ENCODE measurements around the gene MAOB.

Gene MAOB

GRCh38 chrX:43835559-43835958 lies 46.7 kb downstream of the MAOB start:
- no peaks in the 10 kb centered on the region for H3K27me3 ChIP-seq
- TF ChIP-seq Cebpa-rat (IDR thresholded peaks at IDR 0.05), result no peak
- H4K20me1 ChIP-seq, result no peaks in the 10 kb centered on the region

GRCh38 chrX:43827791-43828190 lies 54.5 kb downstream of the MAOB start:
- H3K4me2 ChIP-seq, result no peak overlapping the region
- no peaks in the 10 kb centered on the region for H3K36me3 ChIP-seq
- no peak overlapping the region for H3K27ac ChIP-seq
- H3K4me3 ChIP-seq, result no peak overlapping the region
- no peaks in the 10 kb centered on the region for H3K27me3 ChIP-seq
- no peaks in the 10 kb centered on the region for H4K20me1 ChIP-seq
- H3K9ac ChIP-seq, result no peak overlapping the region
- no peaks in the 10 kb centered on the region for H3K4me1 ChIP-seq
- no peak for TF ChIP-seq Cebpa-rat (IDR thresholded peaks at IDR 0.05)
- no peaks in the 10 kb centered on the region for H3K9me3 ChIP-seq

More at GRCh38 chrX:43835559-43835958, 46.7 kb downstream of the MAOB start:
- no peaks in the 10 kb centered on the region for H3K36me3 ChIP-seq
- no peak overlapping the region for H3K9ac ChIP-seq
- no peaks in the 10 kb centered on the region for H3K9me3 ChIP-seq
- H3K4me2 ChIP-seq, result no peak overlapping the region
- H3K4me1 ChIP-seq, result peaks cover 11% of the 10 kb centered on the region; the same call in 1 of the 2 replicates
- H3K27ac ChIP-seq, result no peak overlapping the region
- no peak overlapping the region for H3K4me3 ChIP-seq

GRCh38 chrX:43822014-43822413 lies 60.2 kb downstream of the MAOB start:
- Histone ChIP-seq H3K27me3 (no peaks in the 10 kb centered on the region), H3K4me2 (no peak overlapping the region)
- no peak for TF ChIP-seq Cebpa-rat (IDR thresholded peaks at IDR 0.05)

GRCh38 chrX:43817444-43817843 lies 64.8 kb downstream of the MAOB start:
- Histone ChIP-seq H3K9ac (no peak overlapping the region), H3K4me1 (peaks cover 10% of the 10 kb centered on the region), H3K9me3 (no peaks in the 10 kb centered on the region), H3K4me3 (no peak overlapping the region), H3K36me3 (no peaks in the 10 kb centered on the region), H3K27me3 (no peaks in the 10 kb centered on the region), H3K27ac (no peak overlapping the region), H3K4me2 (no peak overlapping the region), H4K20me1 (no peaks in the 10 kb centered on the region)
- TF ChIP-seq Cebpa-rat (IDR thresholded peaks at IDR 0.05), result no peak

More at GRCh38 chrX:43822014-43822413, 60.2 kb downstream of the MAOB start:
- no peak overlapping the region for H3K9ac ChIP-seq
- H3K27ac ChIP-seq, result no peak overlapping the region
- H3K4me3 ChIP-seq, result no peak overlapping the region
- no peaks in the 10 kb centered on the region for H4K20me1 ChIP-seq
- no peaks in the 10 kb centered on the region for H3K4me1 ChIP-seq
- H3K9me3 ChIP-seq, result no peaks in the 10 kb centered on the region
- H3K36me3 ChIP-seq, result no peaks in the 10 kb centered on the region

- H3K9me3 ChIP-seq, result no peaks in the 10 kb centered on the region
- TF ChIP-seq Cebpa-rat (IDR thresholded peaks at IDR 0.05), result no peak
- H3K4me1 ChIP-seq, result peaks cover 10% of the 10 kb centered on the region
- no peak overlapping the region for H3K4me3 ChIP-seq
- no peaks in the 10 kb centered on the region for H3K27me3 ChIP-seq
- no peak overlapping the region for H3K27ac ChIP-seq
- no peaks in the 10 kb centered on the region for H4K20me1 ChIP-seq
- H3K36me3 ChIP-seq, result no peaks in the 10 kb centered on the region
- H3K9ac ChIP-seq, result no peak overlapping the region
- no peak overlapping the region for H3K4me2 ChIP-seq
These were observed 67.0 kb downstream of the MAOB start for GRCh38 chrX:43815209-43815608.

GRCh38 chrX:43813898-43814297 lies 68.4 kb downstream of the MAOB start:
- Histone ChIP-seq H3K4me2 (peak overlapping the region; percentile 41), H3K27me3 (no peaks in the 10 kb centered on the region)

GRCh38 chrX:43813319-43813718 lies 68.9 kb downstream of the MAOB start:
- Histone ChIP-seq H3K9ac (no peak overlapping the region), H3K9me3 (no peaks in the 10 kb centered on the region), H3K36me3 (no peaks in the 10 kb centered on the region), H3K4me3 (no peak overlapping the region), H3K27ac (no peak overlapping the region), H3K27me3 (no peaks in the 10 kb centered on the region), H3K4me2 (no peak overlapping the region; the same call in 1 of the 2 replicates), H3K4me1 (peaks cover 15% of the 10 kb centered on the region), H4K20me1 (no peaks in the 10 kb centered on the region)
- no peak for TF ChIP-seq Cebpa-rat (IDR thresholded peaks at IDR 0.05)

More at GRCh38 chrX:43813898-43814297, 68.4 kb downstream of the MAOB start:
- no peak for TF ChIP-seq Cebpa-rat (IDR thresholded peaks at IDR 0.05)
- H4K20me1 ChIP-seq, result no peaks in the 10 kb centered on the region
- no peaks in the 10 kb centered on the region for H3K36me3 ChIP-seq
- no peaks in the 10 kb centered on the region for H3K9me3 ChIP-seq
- H3K27ac ChIP-seq, result no peak overlapping the region
- H3K4me1 ChIP-seq, result peaks cover 15% of the 10 kb centered on the region
- H3K4me3 ChIP-seq, result no peak overlapping the region
- no peak overlapping the region for H3K9ac ChIP-seq

- no peak for TF ChIP-seq Cebpa-rat (IDR thresholded peaks at IDR 0.05)
- Histone ChIP-seq H3K27ac (no peak overlapping the region), H3K36me3 (no peaks in the 10 kb centered on the region), H4K20me1 (no peaks in the 10 kb centered on the region), H3K9ac (no peak overlapping the region), H3K9me3 (no peaks in the 10 kb centered on the region), H3K27me3 (peaks cover 5% of the 10 kb centered on the region; the same call in 1 of the 2 replicates), H3K4me2 (0 out of 2 replicates have a peak overlapping the region, but pooled peaks have one; percentile 3), H3K4me3 (no peak overlapping the region), H3K4me1 (peaks cover 15% of the 10 kb centered on the region)
These were observed 72.8 kb downstream of the MAOB start for GRCh38 chrX:43809463-43809862.

GRCh38 chrX:43808231-43808630 lies 74.0 kb downstream of the MAOB start:
- Histone ChIP-seq H3K4me3 (no peak overlapping the region), H3K9ac (no peak overlapping the region), H4K20me1 (no peaks in the 10 kb centered on the region), H3K4me1 (peaks cover 6% of the 10 kb centered on the region; the same call in 1 of the 2 replicates), H3K36me3 (no peaks in the 10 kb centered on the region), H3K27me3 (peaks cover 5% of the 10 kb centered on the region; the same call in 1 of the 2 replicates), H3K4me2 (no peak overlapping the region), H3K9me3 (no peaks in the 10 kb centered on the region), H3K27ac (no peak overlapping the region)
- TF ChIP-seq Cebpa-rat (IDR thresholded peaks at IDR 0.05), result no peak

- H3K27ac ChIP-seq, result no peak overlapping the region
- no peaks in the 10 kb centered on the region for H3K9me3 ChIP-seq
- H4K20me1 ChIP-seq, result no peaks in the 10 kb centered on the region
- peaks cover 5% of the 10 kb centered on the region; the same call in 1 of the 2 replicates for H3K27me3 ChIP-seq
- no peak overlapping the region for H3K4me3 ChIP-seq
- no peaks in the 10 kb centered on the region for H3K36me3 ChIP-seq
- H3K4me2 ChIP-seq, result no peak overlapping the region
- H3K9ac ChIP-seq, result no peak overlapping the region
- TF ChIP-seq Cebpa-rat (IDR thresholded peaks at IDR 0.05), result no peak
- peaks cover 6% of the 10 kb centered on the region; the same call in 1 of the 2 replicates for H3K4me1 ChIP-seq
These were observed 76.7 kb downstream of the MAOB start for GRCh38 chrX:43805579-43805978.

GRCh38 chrX:43804021-43804420 lies 78.2 kb downstream of the MAOB start:
- Histone ChIP-seq H3K4me2 (no peak overlapping the region), H4K20me1 (no peaks in the 10 kb centered on the region), H3K27me3 (peaks cover 5% of the 10 kb centered on the region; the same call in 1 of the 2 replicates), H3K27ac (no peak overlapping the region), H3K36me3 (no peaks in the 10 kb centered on the region), H3K9me3 (no peaks in the 10 kb centered on the region), H3K4me1 (peaks cover under 1% of the 10 kb centered on the region; the same call in 1 of the 2 replicates), H3K4me3 (no peak overlapping the region), H3K9ac (no peak overlapping the region)
- TF ChIP-seq Cebpa-rat (IDR thresholded peaks at IDR 0.05), result no peak
